ENCODE measurements around the gene CHST7.

DNA sequence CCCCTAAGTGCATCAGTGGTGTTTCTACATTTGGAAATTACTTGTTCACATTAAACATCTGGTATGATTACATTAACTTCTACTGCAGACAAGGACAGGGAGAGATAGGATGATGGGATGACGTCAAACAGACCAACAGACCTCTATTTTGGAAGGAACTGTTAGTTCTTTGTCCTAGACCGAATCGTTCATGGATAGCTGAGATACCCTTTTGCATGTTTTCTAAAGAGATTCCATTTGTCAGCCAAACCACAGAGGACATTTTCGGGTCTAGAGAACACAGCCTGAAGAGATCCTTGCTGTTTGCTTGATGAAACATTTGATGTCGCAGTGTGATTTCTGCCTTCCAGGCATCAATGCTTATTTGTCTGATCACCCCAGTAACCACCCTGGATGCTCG, 27.7 kb downstream of the CHST7 start:
- TF ChIP-seq, protein P1, sequence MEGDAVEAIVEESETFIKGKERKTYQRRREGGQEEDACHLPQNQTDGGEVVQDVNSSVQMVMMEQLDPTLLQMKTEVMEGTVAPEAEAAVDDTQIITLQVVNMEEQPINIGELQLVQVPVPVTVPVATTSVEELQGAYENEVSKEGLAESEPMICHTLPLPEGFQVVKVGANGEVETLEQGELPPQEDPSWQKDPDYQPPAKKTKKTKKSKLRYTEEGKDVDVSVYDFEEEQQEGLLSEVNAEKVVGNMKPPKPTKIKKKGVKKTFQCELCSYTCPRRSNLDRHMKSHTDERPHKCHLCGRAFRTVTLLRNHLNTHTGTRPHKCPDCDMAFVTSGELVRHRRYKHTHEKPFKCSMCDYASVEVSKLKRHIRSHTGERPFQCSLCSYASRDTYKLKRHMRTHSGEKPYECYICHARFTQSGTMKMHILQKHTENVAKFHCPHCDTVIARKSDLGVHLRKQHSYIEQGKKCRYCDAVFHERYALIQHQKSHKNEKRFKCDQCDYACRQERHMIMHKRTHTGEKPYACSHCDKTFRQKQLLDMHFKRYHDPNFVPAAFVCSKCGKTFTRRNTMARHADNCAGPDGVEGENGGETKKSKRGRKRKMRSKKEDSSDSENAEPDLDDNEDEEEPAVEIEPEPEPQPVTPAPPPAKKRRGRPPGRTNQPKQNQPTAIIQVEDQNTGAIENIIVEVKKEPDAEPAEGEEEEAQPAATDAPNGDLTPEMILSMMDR (conservative IDR thresholded peaks at IDR 0.05): no peak
- TF ChIP-seq ZFX (IDR thresholded peaks at IDR 0.05): no peak
